ENCODE results near the gene LRRC71.

LRRC71 gene

GRCh38 chr1:156885880-156886355 is 34.5 kb upstream of the LRRC71 start:
- Mint-ChIP-seq H3K27ac (no peak overlapping the region), H3K36me3 (no peaks in the 10 kb centered on the region), H3K9me3 (no peaks in the 10 kb centered on the region), H3K4me3 (no peak overlapping the region), H3K27me3 (peaks cover 20% of the 10 kb centered on the region), H3K4me1 (no peaks in the 10 kb centered on the region)

- Mint-ChIP-seq H3K27ac (no peak overlapping the region), H3K27me3 (peaks cover 21% of the 10 kb centered on the region), H3K36me3 (no peaks in the 10 kb centered on the region), H3K9me3 (no peaks in the 10 kb centered on the region), H3K4me3 (no peak overlapping the region), H3K4me1 (no peaks in the 10 kb centered on the region)
Observed at GRCh38 chr1:156886583-156887281, 33.7 kb upstream of the LRRC71 start.

GRCh38 chr1:156887317-156887716 is 33.1 kb upstream of the LRRC71 start:
- Mint-ChIP-seq H3K27ac (no peak overlapping the region), H3K27me3 (peaks cover 18% of the 10 kb centered on the region), H3K36me3 (no peaks in the 10 kb centered on the region)

GRCh38 chr1:156887734-156888133 is 32.7 kb upstream of the LRRC71 start:
- Mint-ChIP-seq H3K36me3 (no peaks in the 10 kb centered on the region), H3K27me3 (peaks cover 18% of the 10 kb centered on the region), H3K27ac (no peak overlapping the region), H3K4me3 (no peak overlapping the region), H3K4me1 (no peaks in the 10 kb centered on the region), H3K9me3 (no peaks in the 10 kb centered on the region)

More at GRCh38 chr1:156887317-156887716, 33.1 kb upstream of the LRRC71 start:
- Mint-ChIP-seq H3K9me3 (no peaks in the 10 kb centered on the region), H3K4me3 (no peak overlapping the region), H3K4me1 (no peaks in the 10 kb centered on the region)

- Mint-ChIP-seq H3K4me3 (no peak overlapping the region), H3K27ac (no peak overlapping the region), H3K27me3 (peaks cover 19% of the 10 kb centered on the region), H3K4me1 (peaks cover 7% of the 10 kb centered on the region), H3K9me3 (no peaks in the 10 kb centered on the region), H3K36me3 (no peaks in the 10 kb centered on the region)
Observed at GRCh38 chr1:156889802-156890580, 30.4 kb upstream of the LRRC71 start.

GRCh38 chr1:156892190-156893047 is 28.0 kb upstream of the LRRC71 start:
- Mint-ChIP-seq H3K27ac (no peak overlapping the region), H3K4me3 (peak overlapping the region; percentile 57), H3K9me3 (no peaks in the 10 kb centered on the region), H3K36me3 (no peaks in the 10 kb centered on the region), H3K4me1 (peaks cover 7% of the 10 kb centered on the region), H3K27me3 (peaks cover 15% of the 10 kb centered on the region)

GRCh38 chr1:156893048-156893953 is 27.1 kb upstream of the LRRC71 start, which contains the start of gene PEAR1:
Gene PEAR1, plus strand, starts transcription at chr1:156893718. Its CDS starts 10,209 bp downstream, at chr1:156903927.
- Mint-ChIP-seq H3K4me3 (peak within 1 kb of the TSS; percentile 57), H3K9me3 (no peaks in the 10 kb centered on the region), H3K36me3 (no peaks in the 10 kb centered on the region), H3K27me3 (peaks cover 15% of the 10 kb centered on the region), H3K4me1 (peaks cover 8% of the 10 kb centered on the region), H3K27ac (no peak within 1 kb of the TSS)

GRCh38 chr1:156894001-156894400 is 26.4 kb upstream of the LRRC71 start:
- H3K9me3 Mint-ChIP-seq = no peaks in the 10 kb centered on the region
- peak overlapping the region; percentile 13 for H3K4me3 Mint-ChIP-seq
- no peak overlapping the region for H3K27ac Mint-ChIP-seq
- peaks cover 11% of the 10 kb centered on the region for H3K4me1 Mint-ChIP-seq
- no peaks in the 10 kb centered on the region for H3K36me3 Mint-ChIP-seq
- H3K27me3 Mint-ChIP-seq = peaks cover 16% of the 10 kb centered on the region

GRCh38 chr1:156894711-156895454 is 25.5 kb upstream of the LRRC71 start:
- Mint-ChIP-seq H3K27me3 (peaks cover 13% of the 10 kb centered on the region), H3K9me3 (no peaks in the 10 kb centered on the region), H3K36me3 (no peaks in the 10 kb centered on the region), H3K4me1 (peaks cover 11% of the 10 kb centered on the region), H3K4me3 (no peak overlapping the region), H3K27ac (no peak overlapping the region)

- Mint-ChIP-seq H3K27ac (peak overlapping the region; percentile 83), H3K9me3 (no peaks in the 10 kb centered on the region), H3K36me3 (no peaks in the 10 kb centered on the region), H3K4me3 (no peak overlapping the region), H3K4me1 (peaks cover 11% of the 10 kb centered on the region), H3K27me3 (peaks cover 13% of the 10 kb centered on the region)
Observed at GRCh38 chr1:156895455-156895812, 25.0 kb upstream of the LRRC71 start.

- Mint-ChIP-seq H3K9me3 (no peaks in the 10 kb centered on the region), H3K4me3 (no peak overlapping the region)
Observed at GRCh38 chr1:156895927-156896326, 24.5 kb upstream of the LRRC71 start.

GRCh38 chr1:156896490-156897033 is 23.9 kb upstream of the LRRC71 start:
- no peak overlapping the region for H3K27ac Mint-ChIP-seq
- no peak overlapping the region for H3K4me3 Mint-ChIP-seq
- H3K4me1 Mint-ChIP-seq = peaks cover 11% of the 10 kb centered on the region
- H3K9me3 Mint-ChIP-seq = no peaks in the 10 kb centered on the region
- H3K27me3 Mint-ChIP-seq = peaks cover 11% of the 10 kb centered on the region
- H3K36me3 Mint-ChIP-seq = no peaks in the 10 kb centered on the region

More at GRCh38 chr1:156895927-156896326, 24.5 kb upstream of the LRRC71 start:
- Mint-ChIP-seq H3K27me3 (peaks cover 13% of the 10 kb centered on the region), H3K4me1 (peaks cover 11% of the 10 kb centered on the region), H3K27ac (no peak overlapping the region), H3K36me3 (no peaks in the 10 kb centered on the region)

- H3K4me3 Mint-ChIP-seq = no peak overlapping the region
- H3K27ac Mint-ChIP-seq = no peak overlapping the region
- peaks cover 11% of the 10 kb centered on the region for H3K4me1 Mint-ChIP-seq
Observed at GRCh38 chr1:156897078-156897825, 23.2 kb upstream of the LRRC71 start.

More at GRCh38 chr1:156897078-156897825, 23.2 kb upstream of the LRRC71 start:
- Mint-ChIP-seq H3K9me3 (no peaks in the 10 kb centered on the region), H3K36me3 (no peaks in the 10 kb centered on the region), H3K27me3 (peaks cover 11% of the 10 kb centered on the region)
